Measurements from ENCODE around the gene KSR1.

The KSR1 gene

DNA sequence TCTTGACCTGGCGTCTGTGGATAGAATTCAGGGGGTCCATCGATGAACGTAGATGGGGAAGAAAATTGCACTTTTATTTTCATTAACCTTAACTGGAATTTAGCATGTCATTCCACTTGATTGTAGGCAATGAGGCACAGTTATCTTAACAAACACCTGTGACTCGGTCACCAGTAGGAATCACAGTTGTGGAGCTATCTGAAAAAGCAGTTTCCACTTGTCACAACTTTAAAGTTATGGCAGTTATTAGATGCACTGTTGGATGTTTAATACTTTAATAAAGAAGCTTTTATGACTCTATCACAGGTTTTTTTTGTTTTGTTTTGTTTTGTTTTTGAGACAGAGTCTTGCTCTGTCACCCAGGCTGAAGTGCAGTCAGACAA lies 91.0 kb downstream of the KSR1 start:
- Histone ChIP-seq H3K4me3 (no peak overlapping the region), H3K27ac (no peak overlapping the region)
- TF ChIP-seq, protein P1, sequence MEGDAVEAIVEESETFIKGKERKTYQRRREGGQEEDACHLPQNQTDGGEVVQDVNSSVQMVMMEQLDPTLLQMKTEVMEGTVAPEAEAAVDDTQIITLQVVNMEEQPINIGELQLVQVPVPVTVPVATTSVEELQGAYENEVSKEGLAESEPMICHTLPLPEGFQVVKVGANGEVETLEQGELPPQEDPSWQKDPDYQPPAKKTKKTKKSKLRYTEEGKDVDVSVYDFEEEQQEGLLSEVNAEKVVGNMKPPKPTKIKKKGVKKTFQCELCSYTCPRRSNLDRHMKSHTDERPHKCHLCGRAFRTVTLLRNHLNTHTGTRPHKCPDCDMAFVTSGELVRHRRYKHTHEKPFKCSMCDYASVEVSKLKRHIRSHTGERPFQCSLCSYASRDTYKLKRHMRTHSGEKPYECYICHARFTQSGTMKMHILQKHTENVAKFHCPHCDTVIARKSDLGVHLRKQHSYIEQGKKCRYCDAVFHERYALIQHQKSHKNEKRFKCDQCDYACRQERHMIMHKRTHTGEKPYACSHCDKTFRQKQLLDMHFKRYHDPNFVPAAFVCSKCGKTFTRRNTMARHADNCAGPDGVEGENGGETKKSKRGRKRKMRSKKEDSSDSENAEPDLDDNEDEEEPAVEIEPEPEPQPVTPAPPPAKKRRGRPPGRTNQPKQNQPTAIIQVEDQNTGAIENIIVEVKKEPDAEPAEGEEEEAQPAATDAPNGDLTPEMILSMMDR (IDR thresholded peaks at IDR 0.05) = no peak
- DNase-seq (ENCODE audit: low spot score) = no peak

DNA sequence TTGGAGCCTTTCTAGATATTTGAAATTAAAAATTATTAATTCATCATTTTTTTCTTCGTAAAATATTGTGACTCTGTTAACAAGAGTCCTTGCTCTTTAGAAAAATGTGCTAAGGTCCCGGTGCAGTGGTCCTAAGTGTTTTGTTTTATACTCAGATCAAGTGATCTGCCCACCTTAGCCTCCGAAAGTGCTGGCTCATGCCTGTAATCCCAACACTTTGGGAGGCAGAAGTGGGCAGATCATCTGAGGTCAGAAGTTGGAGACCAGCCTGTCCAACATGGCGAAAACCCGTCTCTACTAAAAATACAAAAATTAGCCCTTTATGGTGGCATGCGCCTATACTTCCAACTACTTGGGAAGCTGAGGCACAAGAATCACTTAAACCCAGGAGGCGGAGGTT lies 92.1 kb downstream of the KSR1 start:
- Histone ChIP-seq H3K27ac (no peak overlapping the region), H3K4me3 (no peak overlapping the region)
- DNase-seq (ENCODE audit: low spot score) = no peak
- TF ChIP-seq, protein P1 (IDR thresholded peaks at IDR 0.05) = no peak

DNA sequence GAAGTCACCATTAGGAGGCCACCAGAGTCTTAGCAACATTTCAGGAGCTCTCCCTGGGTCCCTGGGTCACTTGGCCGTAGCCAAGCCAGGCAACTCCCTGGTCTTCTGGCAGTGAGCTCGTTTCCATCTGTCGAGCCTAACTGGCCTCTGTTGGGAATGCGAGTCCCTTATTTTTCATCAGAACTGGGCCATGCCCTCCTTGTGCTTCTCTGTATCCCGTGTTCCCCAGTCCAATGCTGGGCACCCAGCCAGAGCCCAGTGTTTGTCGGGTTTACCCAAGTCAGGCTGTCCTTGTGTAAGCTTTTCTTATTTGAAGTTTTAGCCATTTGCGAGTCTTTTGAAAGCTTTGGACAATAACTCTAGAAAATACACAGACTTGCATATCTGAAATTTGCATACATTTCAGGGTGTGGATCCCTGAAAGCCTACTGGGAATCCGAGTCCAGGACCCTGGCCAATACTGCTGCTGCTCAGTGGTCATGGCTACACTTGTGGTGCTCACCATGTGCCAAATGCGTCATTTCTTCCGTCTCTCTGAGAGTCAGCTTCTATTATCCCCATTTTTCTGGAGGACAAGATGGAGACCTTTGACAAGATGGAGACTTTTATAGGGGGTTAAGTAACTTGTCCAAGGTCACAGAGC lies 93.1 kb downstream of the KSR1 start:
- no peak overlapping the region for H3K4me3 ChIP-seq
- TF ChIP-seq, protein P1 (IDR thresholded peaks at IDR 0.05) = no peak
- peak overlapping the region in 1 of 2 donors; percentile 10 for H3K27ac ChIP-seq
- no peak for DNase-seq (ENCODE audit: low spot score)

DNA sequence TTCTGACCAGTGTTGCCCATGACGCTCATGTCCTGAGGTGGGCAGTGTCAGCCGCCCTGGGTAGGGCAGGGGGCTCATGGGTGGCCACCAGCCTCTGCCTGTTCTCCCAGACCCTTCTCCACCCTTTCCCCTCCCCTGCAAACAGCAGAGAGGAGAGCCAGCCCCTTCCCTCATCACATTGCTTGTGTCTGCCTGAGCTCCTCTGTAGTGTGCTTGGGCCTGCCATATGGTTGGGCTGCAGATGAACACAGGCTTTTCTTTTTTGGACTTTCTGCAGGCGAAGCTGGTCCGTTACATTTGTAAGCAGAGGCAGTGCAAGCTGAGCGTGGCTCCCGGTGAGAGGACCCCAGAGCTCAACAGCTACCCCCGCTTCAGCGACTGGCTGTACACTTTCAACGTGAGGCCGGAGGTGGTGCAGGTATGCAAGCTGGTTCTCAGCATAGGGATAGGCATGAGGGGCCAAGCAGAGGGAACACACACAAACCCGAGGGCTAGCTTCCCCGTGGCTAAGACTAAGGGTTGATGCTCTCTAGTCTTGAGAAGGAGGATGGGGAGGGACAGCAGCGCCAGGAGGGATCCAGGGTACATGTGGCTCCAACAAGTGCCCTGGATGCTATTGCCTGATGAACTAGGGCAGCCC lies 94.2 kb downstream of the KSR1 start:
- DNase-seq (ENCODE audit: low spot score) = no peak
- Histone ChIP-seq H3K27ac (peak overlapping the region in 1 of 2 donors; percentile 10), H3K4me3 (no peak overlapping the region)
- TF ChIP-seq, protein P1 (IDR thresholded peaks at IDR 0.05) = no peak

DNA sequence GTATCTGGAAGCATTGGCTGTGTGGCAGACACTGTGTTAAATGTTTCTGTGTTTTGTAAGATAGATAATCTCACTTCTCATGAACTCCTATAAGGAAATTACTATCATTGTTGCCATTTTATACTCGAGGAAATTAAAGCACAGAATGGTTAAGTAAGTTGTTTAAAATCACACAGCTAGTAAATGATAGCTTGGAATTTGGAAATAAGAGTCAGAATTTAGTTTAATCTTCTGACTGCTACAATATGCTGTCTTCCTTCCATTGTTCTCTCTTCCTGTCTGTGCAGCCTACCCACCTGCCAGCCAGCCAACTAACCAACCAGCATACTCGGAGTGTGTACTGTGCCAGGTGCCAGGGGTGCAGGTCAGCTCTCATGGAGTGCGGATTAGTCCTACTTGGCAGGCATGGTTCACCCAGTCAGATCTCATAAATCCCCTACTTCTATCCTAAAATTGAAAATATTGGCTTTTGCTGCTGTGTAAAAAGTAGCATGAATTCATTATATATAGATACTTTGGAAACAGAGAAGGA lies 94.8 kb downstream of the KSR1 start:
- Histone ChIP-seq H3K27ac (no peak overlapping the region), H3K4me3 (no peak overlapping the region)
- no peak for DNase-seq (ENCODE audit: low spot score)
- TF ChIP-seq, protein P1 (IDR thresholded peaks at IDR 0.05) = no peak

DNA sequence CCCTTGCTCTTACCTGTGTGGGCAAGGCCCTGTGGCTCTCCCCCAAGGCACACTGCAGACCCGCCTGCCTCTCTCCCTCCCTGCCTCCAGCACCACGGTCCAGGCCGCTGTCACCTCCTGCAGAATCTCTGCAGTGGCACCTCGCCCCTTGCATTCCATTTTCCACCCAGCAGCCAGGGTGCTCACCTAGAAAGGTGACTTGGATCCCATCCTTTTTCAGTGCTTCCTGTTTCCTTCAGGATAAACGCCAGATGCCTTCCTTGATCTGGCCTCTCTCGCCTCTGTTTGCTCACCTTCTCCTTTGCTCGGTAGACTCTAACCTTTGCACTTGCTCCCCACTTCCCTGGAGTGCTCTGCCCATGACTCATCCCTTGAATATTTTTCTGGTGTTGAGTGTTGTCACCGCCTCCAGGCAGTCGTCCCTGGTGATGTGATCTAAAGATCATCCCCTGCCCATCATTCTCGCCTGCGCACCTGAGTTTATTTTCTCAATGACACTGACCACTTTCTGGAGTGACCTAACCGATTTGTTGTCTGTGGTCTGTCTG lies 95.5 kb downstream of the KSR1 start:
- TF ChIP-seq, protein P1 (IDR thresholded peaks at IDR 0.05) = no peak
- Histone ChIP-seq H3K4me3 (no peak overlapping the region), H3K27ac (no peak overlapping the region)
- no peak for DNase-seq (ENCODE audit: low spot score)
